ENCODE measurements around the gene IFT88. TPM values are rescaled to one million over a fixed set of nuclear protein-coding genes. Genes with fewer than 3 reads are reported as not detected.
A peak's percentile ranks its signal among the peaks of the same experiment; 100 is the strongest.

IFT88 gene
- total RNA-seq, 8 experiments from 2014 or later, result 8.9 to 31.7 (median 16.0) TPM

- no peak overlapping the region for H3K27ac ChIP-seq
Observed at GRCh38 chr13:20704459-20705069, 137.6 kb downstream of the IFT88 start.

GRCh38 chr13:20706661-20707060, 139.7 kb downstream of the IFT88 start:
- Histone ChIP-seq H3K4me1 (replicated peaks in 1 of 2) (peaks cover 12 to 13% of the 10 kb centered on the region in 2 donors), H3K4me3 (no peak overlapping the region), H3K27ac (no peak overlapping the region)
- in situ Hi-C loops (cut with MboI; ENCODE audit: low pct_unique_long_range_greater_than_20kb in 2 of 9, low sequenced_read_pairs in 9 of 9, unreplicated experiment in 9 of 9), result loop anchor here in 3 of 9 experiments (25.0 kb wide), 2 partner anchors 131 to 206 kb away; partner anchors contain the start of gene XPO4 (in 3 of the 3)
- ATAC-seq (replicated peaks in 6 of 8), result no peak
- 92 to 100% (median 96%) methylated on average over 1 to 2 of the region's 5 CpGs; no CpG with 5 or more reads in 6 of the 10 experiments for WGBS, 10 experiments

More at GRCh38 chr13:20704459-20705069, 137.6 kb downstream of the IFT88 start:
- in situ Hi-C loops (cut with MboI; ENCODE audit: low pct_unique_long_range_greater_than_20kb in 2 of 9, low sequenced_read_pairs in 9 of 9, unreplicated experiment in 9 of 9), result loop anchor here in 3 of 9 experiments (25.0 kb wide), 2 partner anchors 133 to 208 kb away; partner anchors contain the start of gene XPO4 (in 3 of the 3)
- WGBS, 10 experiments, result 20 to 73% (median 60%) methylated on average over 1 to 9 of the region's 20 CpGs; no CpG with 5 or more reads in 5 of the 10 experiments
- peak in 6 of 8 experiments; percentile 3 to 30 (median 18) for ATAC-seq (replicated peaks in 6 of 8)
- Histone ChIP-seq H3K4me1 (replicated peaks in 1 of 2) (peaks cover 12 to 13% of the 10 kb centered on the region in 2 donors), H3K4me3 (peak overlapping the region; percentile 58 to 96 (median 64))

GRCh38 chr13:20708216-20708615, 141.3 kb downstream of the IFT88 start:
- H3K27ac ChIP-seq, result no peak overlapping the region
- peaks cover 6 to 11% of the 10 kb centered on the region in 2 donors for H3K4me1 ChIP-seq (replicated peaks in 1 of 2)
- ATAC-seq (replicated peaks in 6 of 8), result no peak
- no peak overlapping the region for H3K4me3 ChIP-seq
- in situ Hi-C loops (cut with MboI; ENCODE audit: low pct_unique_long_range_greater_than_20kb in 2 of 9, low sequenced_read_pairs in 9 of 9, unreplicated experiment in 9 of 9), result loop anchor here in 3 of 9 experiments (25.0 kb wide), 2 partner anchors 129 to 204 kb away; partner anchors contain the start of gene XPO4 (in 3 of the 3)
- 17 to 100% (median 67%) methylated on average over 1 to 2 of the region's 2 CpGs; no CpG with 5 or more reads in 6 of the 10 experiments for WGBS, 10 experiments

- in situ Hi-C loops (cut with MboI; ENCODE audit: low pct_unique_long_range_greater_than_20kb in 2 of 9, low sequenced_read_pairs in 9 of 9, unreplicated experiment in 9 of 9), result loop anchor here in 3 of 9 experiments (25.0 kb wide), 2 partner anchors 128 to 203 kb away; partner anchors contain the start of gene XPO4 (in 3 of the 3)
- 44 to 100% (median 93%) methylated on average over 2 to 8 of the region's 8 CpGs for WGBS, 10 experiments
- ATAC-seq (replicated peaks in 6 of 8), result no peak
Observed at GRCh38 chr13:20709369-20709768, 142.4 kb downstream of the IFT88 start.

GRCh38 chr13:20709782-20710181, 142.8 kb downstream of the IFT88 start:
- in situ Hi-C loops (cut with MboI; ENCODE audit: low pct_unique_long_range_greater_than_20kb in 2 of 9, low sequenced_read_pairs in 9 of 9, unreplicated experiment in 9 of 9), result loop anchor here in 3 of 9 experiments (25.0 kb wide), 2 partner anchors 128 to 203 kb away; partner anchors contain the start of gene XPO4 (in 3 of the 3)
- Histone ChIP-seq H3K27ac (no peak overlapping the region), H3K4me3 (no peak overlapping the region), H3K4me1 (replicated peaks in 1 of 2) (peaks cover 6 to 12% of the 10 kb centered on the region in 2 donors)
- ATAC-seq (replicated peaks in 6 of 8), result no peak
- 0 to 84% (median 64%) methylated on average over 1 to 3 of the region's 4 CpGs; no CpG with 5 or more reads in 1 of the 10 experiments for WGBS, 10 experiments

More at GRCh38 chr13:20709369-20709768, 142.4 kb downstream of the IFT88 start:
- H3K4me3 ChIP-seq, result no peak overlapping the region
- H3K27ac ChIP-seq, result no peak overlapping the region
- peaks cover 6 to 12% of the 10 kb centered on the region in 2 donors for H3K4me1 ChIP-seq (replicated peaks in 1 of 2)

- in situ Hi-C loops (cut with MboI; ENCODE audit: low pct_unique_long_range_greater_than_20kb in 2 of 9, low sequenced_read_pairs in 9 of 9, unreplicated experiment in 9 of 9), result loop anchor here in 3 of 9 experiments (25.0 kb wide), 2 partner anchors 126 to 201 kb away; partner anchors contain the start of gene XPO4 (in 3 of the 3)
Observed at GRCh38 chr13:20711301-20712044, 144.5 kb downstream of the IFT88 start.

GRCh38 chr13:20713014-20713376, 146.0 kb downstream of the IFT88 start:
- Histone ChIP-seq H3K27ac (no peak overlapping the region), H3K4me3 (no peak overlapping the region), H3K4me1 (replicated peaks in 1 of 2) (peaks cover 6 to 15% of the 10 kb centered on the region in 2 donors)
- 2 to 67% (median 25%) methylated on average over 3 to 10 of the region's 11 CpGs; no CpG with 5 or more reads in 1 of the 10 experiments for WGBS, 10 experiments
- peak in 3 of 8 experiments; percentile 20 to 51 (median 22) for ATAC-seq (replicated peaks in 6 of 8)
- in situ Hi-C loops (cut with MboI; ENCODE audit: low pct_unique_long_range_greater_than_20kb in 2 of 9, low sequenced_read_pairs in 9 of 9, unreplicated experiment in 9 of 9), result loop anchor here in 3 of 9 experiments (25.0 kb wide), 2 partner anchors 124 to 199 kb away; partner anchors contain the start of gene XPO4 (in 3 of the 3)

More at GRCh38 chr13:20711301-20712044, 144.5 kb downstream of the IFT88 start:
- Histone ChIP-seq H3K27ac (no peak overlapping the region), H3K4me3 (no peak overlapping the region), H3K4me1 (replicated peaks in 1 of 2) (peaks cover 6 to 15% of the 10 kb centered on the region in 2 donors)
- WGBS, 10 experiments, result 40 to 75% (median 49%) methylated on average over 4 to 9 of the region's 13 CpGs; no CpG with 5 or more reads in 3 of the 10 experiments
- no peak for ATAC-seq (replicated peaks in 6 of 8)

- WGBS, 10 experiments, result 3 to 100% (median 85%) methylated on average over 2 to 9 of the region's 11 CpGs; no CpG with 5 or more reads in 1 of the 10 experiments
- H3K4me1 ChIP-seq (replicated peaks in 1 of 2), result peaks cover 6 to 15% of the 10 kb centered on the region in 2 donors
- H3K27ac ChIP-seq, result no peak overlapping the region
- in situ Hi-C loops (cut with MboI; ENCODE audit: low pct_unique_long_range_greater_than_20kb in 2 of 9, low sequenced_read_pairs in 9 of 9, unreplicated experiment in 9 of 9), result loop anchor here in 3 of 9 experiments (25.0 kb wide), 2 partner anchors 124 to 199 kb away; partner anchors contain the start of gene XPO4 (in 3 of the 3)
- no peak overlapping the region for H3K4me3 ChIP-seq
- ATAC-seq (replicated peaks in 6 of 8), result peak in 1 of 8 experiments; percentile 35
Observed at GRCh38 chr13:20713751-20714150, 146.8 kb downstream of the IFT88 start.

GRCh38 chr13:20714161-20714560, 147.2 kb downstream of the IFT88 start:
- Histone ChIP-seq H3K27ac (no peak overlapping the region), H3K4me3 (no peak overlapping the region), H3K4me1 (replicated peaks in 1 of 2) (peaks cover 6 to 15% of the 10 kb centered on the region in 2 donors)
- in situ Hi-C loops (cut with MboI; ENCODE audit: low pct_unique_long_range_greater_than_20kb in 2 of 9, low sequenced_read_pairs in 9 of 9, unreplicated experiment in 9 of 9), result loop anchor here in 3 of 9 experiments (25.0 kb wide), 2 partner anchors 123 to 198 kb away; partner anchors contain the start of gene XPO4 (in 3 of the 3)
- ATAC-seq (replicated peaks in 6 of 8), result peak in 1 of 8 experiments; percentile 9
- 0 to 100% (median 50%) methylated on average over 1 to 7 of the region's 8 CpGs for WGBS, 10 experiments

GRCh38 chr13:20714563-20715329, 147.8 kb downstream of the IFT88 start:
- Histone ChIP-seq H3K27ac (no peak overlapping the region), H3K4me1 (replicated peaks in 1 of 2) (peaks cover 6 to 15% of the 10 kb centered on the region in 2 donors), H3K4me3 (no peak overlapping the region)
- WGBS, 10 experiments, result 7 to 100% (median 84%) methylated on average over 1 to 5 of the region's 9 CpGs; no CpG with 5 or more reads in 1 of the 10 experiments
- ATAC-seq (replicated peaks in 6 of 8), result peak in 2 of 8 experiments; percentile 31 to 38
- in situ Hi-C loops (cut with MboI; ENCODE audit: low pct_unique_long_range_greater_than_20kb in 2 of 9, low sequenced_read_pairs in 9 of 9, unreplicated experiment in 9 of 9), result loop anchor here in 3 of 9 experiments (25.0 kb wide), 2 partner anchors 123 to 198 kb away; partner anchors contain the start of gene XPO4 (in 3 of the 3)

GRCh38 chr13:20715330-20715712, 148.4 kb downstream of the IFT88 start:
- Histone ChIP-seq H3K4me3 (no peak overlapping the region), H3K27ac (no peak overlapping the region), H3K4me1 (replicated peaks in 1 of 2) (peaks cover 6 to 15% of the 10 kb centered on the region in 2 donors)
- ATAC-seq (replicated peaks in 6 of 8), result no peak
- WGBS, 10 experiments, result 33 to 100% (median 88%) methylated on average over 2 to 5 of the region's 6 CpGs; no CpG with 5 or more reads in 2 of the 10 experiments
- in situ Hi-C loops (cut with MboI; ENCODE audit: low pct_unique_long_range_greater_than_20kb in 2 of 9, low sequenced_read_pairs in 9 of 9, unreplicated experiment in 9 of 9), result loop anchor here in 3 of 9 experiments (25.0 kb wide), 2 partner anchors 122 to 197 kb away; partner anchors contain the start of gene XPO4 (in 3 of the 3)

Measured in motor neuron (in vitro differentiated cells).